HCT116 (cell line): ENCODE measurements around the gene SLC35D1. TPM values are rescaled to one million over a fixed set of nuclear protein-coding genes. Genes with fewer than 3 reads are reported as not detected.

Experiments used
- ATAC-seq: fragments of 200-7000 bp; cut with Tn5 transposase; 2 replicates; pipeline ENCODE4 v1.9.1; 2020; ENCODE audit warnings: mild to moderate bottlenecking, moderate library complexity
- BruUV-seq: library from RNA; stranded (reverse); fragments of 400-500 nt; replicated peaks from 2 replicates; lab custom pipeline; 2021; lab: Mats Ljungman, UMichigan
- CTCF ChIA-PET: fragments of 300-600 bp; sonication (Branson Sonifier 250); formaldehyde crosslinking; loops from one replicate; lab custom pipeline; 2021; ENCODE audit warnings: antibody characterized with exemption; lab: Charles Lee
- POLR2A ChIA-PET: fragments of 300-600, 350-600 bp; sonication (Branson Sonifier 250); formaldehyde crosslinking; loops from one replicate; lab custom pipeline; 2021; ENCODE audit warnings: antibody characterized with exemption; lab: Charles Lee
- RAD21 ChIA-PET, 2 experiments: fragments of 300-600 bp; sonication (Branson Sonifier 250); formaldehyde crosslinking; loops; one replicate each; lab custom pipeline; 2023; ENCODE audit warnings: low total read pairs in 2 of 2; ENCODE audit not compliant: uncharacterized antibody in 2 of 2, unreplicated experiment in 2 of 2, low non-redundant PET in 1 of 2; lab: Charles Lee
- DNase-seq: peaks from one replicate; pipeline ENCODE4 v3.0.0-alpha.2; 2010; ENCODE audit warnings: low read depth, low spot score
- H2AFZ ChIP-seq: fragments of 200-600 bp; shearing (Covaris generic), sonication (generic); 2 replicates; pipeline ENCODE4 v1.6.1; 2017; ENCODE audit warnings: low read depth, mixed run types, mixed read lengths, antibody characterized with exemption, low read length; ENCODE audit not compliant: poor library complexity, severe bottlenecking
- H3K27ac ChIP-seq: 2 replicates; pipeline ENCODE4 v1.5.1; 2012; ENCODE audit warnings: low read depth, low read length
- H3K27me3 ChIP-seq: fragments of 200-600 bp; sonication (generic); 2 replicates; pipeline ENCODE4 v1.6.1; 2016; ENCODE audit warnings: mixed run types, low read length, mixed read lengths; ENCODE audit not compliant: insufficient read depth
- H3K36me3 ChIP-seq, 2 experiments: fragments of 200-500 bp in 1 of 2; fragments of 200-600 bp in 1 of 2; sonication (Bioruptor generic) in 1 of 2; sonication (generic) in 1 of 2; 2 replicates each; pipeline versions ENCODE4 v1.5.1 to v1.6.1; 2014 to 2016; ENCODE audit warnings: low read length in 2 of 2, inconsistent platforms in 1 of 2, mixed read lengths in 1 of 2, mixed run types in 1 of 2; ENCODE audit not compliant: insufficient read depth in 2 of 2, control insufficient read depth in 1 of 2
- H3K4me1 ChIP-seq, 2 experiments: fragments of 200-600 bp in 1 of 2; sonication (generic) in 1 of 2; 2 replicates each; pipeline versions ENCODE4 v1.5.1 to v1.6.1; 2012 to 2017; ENCODE audit warnings: low read length in 2 of 2, inconsistent platforms in 1 of 2, mild to moderate bottlenecking in 1 of 2, mixed read lengths in 1 of 2, mixed run types in 1 of 2, moderate library complexity in 1 of 2; ENCODE audit not compliant: insufficient read depth in 2 of 2, control insufficient read depth in 1 of 2
- H3K4me2 ChIP-seq: fragments of 200-600 bp; sonication (generic); 2 replicates; pipeline ENCODE4 v1.6.1; 2017; ENCODE audit warnings: mixed run types, low read length, mixed read lengths
- H3K4me3 ChIP-seq, 2 experiments: fragments of 200-600 bp in 1 of 2; sonication (generic) in 1 of 2; replicated peaks in 1 of 2; 2 replicates each; pipeline ENCODE4 v1.5.1; 2011 to 2016; ENCODE audit warnings: low read length in 2 of 2, control low read depth in 1 of 2, low read depth in 1 of 2, mild to moderate bottlenecking in 1 of 2, mixed read lengths in 1 of 2, mixed run types in 1 of 2
- H3K79me2 ChIP-seq: fragments of 200-600 bp; sonication (generic); 2 replicates; pipeline ENCODE4 v1.6.1; 2017; ENCODE audit warnings: mild to moderate bottlenecking, mixed run types, low read length, moderate library complexity, mixed read lengths; ENCODE audit not compliant: insufficient read depth
- H3K9ac ChIP-seq: fragments of 200-600 bp; sonication (generic); 2 replicates; pipeline ENCODE4 v1.6.1; 2016; ENCODE audit warnings: low read length, mixed read lengths
- H3K9me2 ChIP-seq: fragments of 200-600 bp; sonication (generic), shearing (Covaris generic); 2 replicates; pipeline ENCODE4 v1.6.1; 2017; ENCODE audit warnings: mixed run types, mild to moderate bottlenecking, moderate library complexity; ENCODE audit not compliant: insufficient read depth
- H3K9me3 ChIP-seq, 2 experiments: fragments of 200-500 bp in 1 of 2; fragments of 200-600 bp in 1 of 2; sonication (Bioruptor generic) in 1 of 2; sonication (generic) in 1 of 2; 2 replicates each; pipeline ENCODE4 v1.6.1; 2014 to 2017; ENCODE audit warnings: low read length in 2 of 2, mixed read lengths in 2 of 2, inconsistent platforms in 1 of 2, low read depth in 1 of 2, mild to moderate bottlenecking in 1 of 2, mixed run types in 1 of 2, moderate library complexity in 1 of 2; ENCODE audit not compliant: control insufficient read depth in 1 of 2, insufficient read depth in 1 of 2
- H4K20me1 ChIP-seq: fragments of 200-600 bp; sonication (generic), shearing (Covaris generic); 2 replicates; pipeline ENCODE4 v1.6.1; 2017; ENCODE audit warnings: mixed run types, mild to moderate bottlenecking, moderate library complexity; ENCODE audit not compliant: insufficient read depth
- CEBPB ChIP-seq: IDR thresholded peaks from 2 replicates; pipeline ENCODE4 v1.6.1; 2012; ENCODE audit warnings: low read depth
- EGR1 ChIP-seq: IDR thresholded peaks from 2 replicates; pipeline ENCODE4 v1.6.1; 2012; ENCODE audit warnings: low read depth
- FOSL1 ChIP-seq: IDR thresholded peaks from 2 replicates; pipeline ENCODE4 v1.6.1; 2012; ENCODE audit warnings: low read depth
- POLR2A ChIP-seq: IDR thresholded peaks from 2 replicates; pipeline ENCODE4 v1.7.0; 2011; ENCODE audit warnings: borderline replicate concordance; ENCODE audit not compliant: insufficient read depth, insufficient read length; ENCODE audit errors: extremely low read depth
- POLR2AphosphoS5 ChIP-seq: IDR thresholded peaks from 2 replicates; pipeline ENCODE4 v1.6.1; 2011; ENCODE audit warnings: mild to moderate bottlenecking, low read depth, low read length, moderate library complexity
- REST ChIP-seq: IDR thresholded peaks from 2 replicates; pipeline ENCODE4 v1.6.1; 2012; ENCODE audit warnings: low read depth
- SIN3A ChIP-seq: IDR thresholded peaks from 2 replicates; pipeline ENCODE4 v1.6.1; 2012; ENCODE audit warnings: low read depth
- SP1 ChIP-seq: IDR thresholded peaks from 2 replicates; pipeline ENCODE4 v1.6.1; 2012; ENCODE audit warnings: low read depth
- ZNF274 ChIP-seq: fragments of 200-500 bp; sonication (Bioruptor generic); IDR thresholded peaks from 2 replicates; pipeline ENCODE4 v1.6.1; 2014; ENCODE audit warnings: mild to moderate bottlenecking, low read depth, low read length, inconsistent platforms
- intact Hi-C: fragments of 100-400 bp; cut with micrococcal nuclease; formaldehyde crosslinking; loops from 2 replicates; pipeline ENCODE4 v1.10.0; 2022
- total RNA-seq: library from RNA; stranded (reverse); gene quantifications from one replicate; pipeline ENCODE4 v1.2.1, GENCODE V29; 2021; ENCODE audit not compliant: unreplicated experiment
- TF ChIP-seq, protein P1 (sequence below): IDR thresholded peaks from 2 replicates; pipeline ENCODE4 v1.6.1; 2012

Gene SLC35D1
- total RNA-seq, 1 experiment from 2014 or later, result 6.1 TPM

- DNase-seq, result no peak
- Histone ChIP-seq H4K20me1 (no peaks in the 10 kb centered on the region), H3K9ac (no peak overlapping the region), H3K4me3 (no peak overlapping the region), H3K36me3 (peaks cover 0 to 2% of the 10 kb centered on the region in 2 experiments; a peak in 1 of 4 replicates), H3K4me2 (no peak overlapping the region), H3K27ac (no peak overlapping the region), H3K4me1 (peaks cover 0 to 13% of the 10 kb centered on the region in 2 experiments; a peak in 1 of 4 replicates)
- intact Hi-C loops, result no loop called here
- no peak for TF ChIP-seq EGR1
- TF ChIP-seq, protein P1, sequence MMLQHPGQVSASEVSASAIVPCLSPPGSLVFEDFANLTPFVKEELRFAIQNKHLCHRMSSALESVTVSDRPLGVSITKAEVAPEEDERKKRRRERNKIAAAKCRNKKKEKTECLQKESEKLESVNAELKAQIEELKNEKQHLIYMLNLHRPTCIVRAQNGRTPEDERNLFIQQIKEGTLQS, result no peak
- TF ChIP-seq SIN3A, result no peak
- no peak for TF ChIP-seq REST
- no peak for TF ChIP-seq CEBPB
- no peak for TF ChIP-seq FOSL1
- TF ChIP-seq POLR2AphosphoS5, result no peak
- TF ChIP-seq SP1, result no peak
- no peak for TF ChIP-seq ZNF274
- TF ChIP-seq POLR2A, result no peak
- TF ChIP-seq, all 23 proteins: peak for 0
- Histone ChIP-seq H3K27me3 (no peaks in the 10 kb centered on the region), H3K9me3 (no peaks in the 10 kb centered on the region), H3K9me2 (no peaks in the 10 kb centered on the region), H2AFZ (no peak overlapping the region), H3K79me2 (0 out of 2 replicates have a peak, but pooled peaks cover 7% of the 10 kb centered on the region)
- BruUV-seq, result no TSS peak
- no peak for ATAC-seq
- ChIA-PET CTCF (interaction anchor here (1.3 kb wide), 1 partner anchor 97 kb away, joined by 3 read pairs; no protein-coding TSS in a partner anchor), POLR2A (no interaction called here), RAD21 (no interaction called here)
Observed at GRCh38 chr1:67051196-67051595, 2.8 kb downstream of the SLC35D1 start.
